Subcutaneous adipose tissue (tissue), 4 donors: ENCODE results near the gene IZUMO1. TPM values are rescaled to one million over a fixed set of nuclear protein-coding genes. Genes with fewer than 3 reads are reported as not detected.

Experiments used
- total RNA-seq, 4 donors: library from RNA; depleted of rRNA; stranded (reverse); fragments of >200 nt; gene quantifications; one replicate each; pipeline ENCODE4 v1.1.0, GENCODE V29; 2016
- TF ChIP-seq, protein P1 (sequence below): fragments of 450-650 bp; IDR thresholded peaks from one replicate; pipeline ENCODE4 v1.5.1; 2016; ENCODE audit warnings: low read depth, mild to moderate bottlenecking, control low read depth, antibody characterized with exemption, moderate library complexity

IZUMO1 gene
- total RNA-seq, 4 donors from 2014 or later, result 0.75 TPM; not detected in 3

DNA sequence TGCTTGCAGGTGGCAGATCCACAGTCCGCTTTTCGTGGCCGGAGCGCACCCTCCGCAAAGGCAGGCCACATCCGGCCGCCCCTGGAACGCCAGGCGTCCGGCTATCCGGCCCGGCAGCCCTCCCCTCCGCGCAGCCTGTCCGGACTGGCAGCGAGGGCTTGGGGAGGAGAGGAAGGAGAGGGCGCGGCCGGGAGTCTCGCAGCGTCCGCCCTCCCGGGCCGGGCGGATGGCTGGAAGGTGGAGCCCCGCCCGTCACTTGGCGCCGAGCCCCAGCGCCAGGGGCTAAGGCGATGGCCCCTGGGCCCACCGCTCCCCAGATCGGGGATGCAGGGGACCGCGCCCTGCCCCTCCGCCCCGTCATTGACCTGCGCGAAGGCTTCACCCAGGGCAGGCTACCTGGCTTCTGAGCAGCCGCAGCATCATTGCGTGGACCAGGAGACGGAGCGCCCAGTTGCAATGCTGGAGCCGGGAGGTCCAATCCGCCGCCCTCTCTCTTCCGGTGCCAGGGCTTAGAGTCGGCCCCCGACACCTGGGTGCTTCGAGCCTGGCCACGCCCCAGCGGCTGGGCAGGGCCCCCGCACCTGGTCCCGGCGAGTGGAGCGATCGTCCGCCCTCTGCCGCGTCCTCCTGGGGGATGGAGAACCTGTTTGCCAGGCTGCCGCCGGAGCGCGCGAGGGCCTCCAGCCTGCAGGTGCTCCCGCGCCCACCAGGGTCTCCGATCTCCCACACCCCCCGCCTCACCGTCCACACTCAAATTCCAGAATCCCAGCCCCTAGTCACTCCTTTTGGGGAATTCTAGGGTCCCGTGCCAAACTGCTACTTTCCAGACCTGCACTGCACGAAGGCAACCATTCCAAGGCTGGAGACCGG is 6.0 kb upstream of the IZUMO1 start, which contains the start of gene FUT1:
Gene FUT1 (minus strand): TSS at position 146 of the 870 bp plus-strand sequence. CDS start 1,360 bp downstream, outside the sequence.
- TF ChIP-seq, protein P1, sequence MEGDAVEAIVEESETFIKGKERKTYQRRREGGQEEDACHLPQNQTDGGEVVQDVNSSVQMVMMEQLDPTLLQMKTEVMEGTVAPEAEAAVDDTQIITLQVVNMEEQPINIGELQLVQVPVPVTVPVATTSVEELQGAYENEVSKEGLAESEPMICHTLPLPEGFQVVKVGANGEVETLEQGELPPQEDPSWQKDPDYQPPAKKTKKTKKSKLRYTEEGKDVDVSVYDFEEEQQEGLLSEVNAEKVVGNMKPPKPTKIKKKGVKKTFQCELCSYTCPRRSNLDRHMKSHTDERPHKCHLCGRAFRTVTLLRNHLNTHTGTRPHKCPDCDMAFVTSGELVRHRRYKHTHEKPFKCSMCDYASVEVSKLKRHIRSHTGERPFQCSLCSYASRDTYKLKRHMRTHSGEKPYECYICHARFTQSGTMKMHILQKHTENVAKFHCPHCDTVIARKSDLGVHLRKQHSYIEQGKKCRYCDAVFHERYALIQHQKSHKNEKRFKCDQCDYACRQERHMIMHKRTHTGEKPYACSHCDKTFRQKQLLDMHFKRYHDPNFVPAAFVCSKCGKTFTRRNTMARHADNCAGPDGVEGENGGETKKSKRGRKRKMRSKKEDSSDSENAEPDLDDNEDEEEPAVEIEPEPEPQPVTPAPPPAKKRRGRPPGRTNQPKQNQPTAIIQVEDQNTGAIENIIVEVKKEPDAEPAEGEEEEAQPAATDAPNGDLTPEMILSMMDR, result no peak

DNA sequence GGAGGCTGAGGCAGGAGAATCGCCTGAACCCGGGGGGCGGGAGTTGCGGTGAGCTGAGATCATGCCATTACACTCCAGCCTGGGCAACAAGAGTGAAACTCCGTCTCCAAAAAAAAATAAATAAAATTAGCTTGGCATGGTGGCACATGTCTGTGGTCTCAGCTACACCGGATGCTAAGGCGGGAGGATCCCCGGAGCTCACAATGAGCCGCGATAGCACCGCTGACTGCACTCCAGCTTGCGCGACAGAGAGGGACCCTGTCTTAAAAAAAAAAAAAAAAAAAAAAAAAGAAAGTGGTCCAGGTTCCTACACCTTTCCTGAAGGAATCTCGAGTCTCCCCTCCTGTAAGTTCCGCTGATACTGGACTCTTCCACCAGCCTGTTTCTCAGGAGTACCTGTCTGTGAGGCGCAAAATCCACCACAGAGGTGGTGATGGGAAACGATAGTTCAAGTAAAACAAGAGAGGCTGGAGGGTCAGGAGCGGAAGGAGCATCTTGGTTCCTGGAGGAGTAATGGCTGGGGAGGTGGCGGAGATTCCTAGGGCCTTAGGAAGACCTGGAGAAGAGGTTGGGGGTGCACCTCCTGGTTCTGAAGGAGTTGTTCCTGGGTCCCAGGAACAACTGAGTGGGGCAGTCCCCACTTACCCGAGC is 5.3 kb upstream of the IZUMO1 start:
- TF ChIP-seq, protein P1, result no peak

DNA sequence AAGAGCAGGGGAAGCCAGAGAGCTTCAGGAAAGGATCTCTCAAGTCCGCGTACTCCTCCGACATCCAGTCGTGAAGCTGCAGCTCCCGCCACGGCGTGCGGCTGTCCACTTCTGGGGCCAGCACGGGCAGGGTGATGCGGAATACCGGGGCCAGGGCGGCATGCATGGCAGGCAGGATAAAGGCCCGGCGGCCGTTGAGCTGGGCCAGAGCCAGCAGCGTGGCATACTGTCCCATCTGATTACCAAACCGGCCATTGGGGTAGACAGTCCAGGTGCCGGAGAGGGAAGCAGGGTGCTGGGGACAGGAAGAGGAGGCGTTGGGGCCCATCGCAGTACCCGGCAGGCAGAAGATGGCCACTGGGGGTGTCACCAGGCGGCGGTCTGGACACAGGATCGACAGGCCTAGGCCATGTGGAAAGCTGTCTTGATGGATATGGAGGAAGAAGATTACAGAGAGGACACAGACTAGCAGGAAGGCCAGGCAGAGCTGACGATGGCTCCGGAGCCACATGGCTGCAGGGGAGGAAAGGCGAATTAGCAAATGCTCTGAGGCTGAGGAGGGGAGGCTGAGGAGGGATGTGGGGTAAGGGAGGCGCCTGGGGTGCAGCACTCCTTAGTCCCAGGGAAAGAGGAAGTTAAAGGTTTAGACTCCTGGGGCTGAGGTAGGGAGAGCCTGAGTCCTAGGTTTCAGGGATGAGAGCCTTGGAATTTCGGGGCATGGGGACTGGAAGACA is 4.2 kb upstream of the IZUMO1 start:
- TF ChIP-seq, protein P1, result no peak

DNA sequence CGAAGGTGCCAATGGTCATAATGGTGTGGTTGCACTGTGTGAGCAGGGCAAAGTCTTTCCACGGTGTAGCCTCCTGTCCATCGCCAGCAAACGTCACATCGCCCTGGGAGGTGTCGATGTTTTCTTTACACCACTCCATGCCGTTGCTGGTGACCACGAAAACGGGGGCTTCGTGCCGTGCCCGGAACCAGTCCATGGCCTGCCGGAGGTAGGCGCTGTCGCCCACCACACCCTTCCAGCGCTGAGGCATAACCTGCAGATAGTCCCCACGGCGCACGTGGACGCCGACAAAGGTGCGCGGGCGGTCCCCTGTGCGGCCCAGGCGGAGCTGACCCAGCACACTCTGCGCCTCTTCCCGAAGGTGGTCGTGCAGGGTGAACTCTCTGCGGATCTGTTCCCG is 3.6 kb upstream of the IZUMO1 start:
- TF ChIP-seq, protein P1, result no peak

DNA sequence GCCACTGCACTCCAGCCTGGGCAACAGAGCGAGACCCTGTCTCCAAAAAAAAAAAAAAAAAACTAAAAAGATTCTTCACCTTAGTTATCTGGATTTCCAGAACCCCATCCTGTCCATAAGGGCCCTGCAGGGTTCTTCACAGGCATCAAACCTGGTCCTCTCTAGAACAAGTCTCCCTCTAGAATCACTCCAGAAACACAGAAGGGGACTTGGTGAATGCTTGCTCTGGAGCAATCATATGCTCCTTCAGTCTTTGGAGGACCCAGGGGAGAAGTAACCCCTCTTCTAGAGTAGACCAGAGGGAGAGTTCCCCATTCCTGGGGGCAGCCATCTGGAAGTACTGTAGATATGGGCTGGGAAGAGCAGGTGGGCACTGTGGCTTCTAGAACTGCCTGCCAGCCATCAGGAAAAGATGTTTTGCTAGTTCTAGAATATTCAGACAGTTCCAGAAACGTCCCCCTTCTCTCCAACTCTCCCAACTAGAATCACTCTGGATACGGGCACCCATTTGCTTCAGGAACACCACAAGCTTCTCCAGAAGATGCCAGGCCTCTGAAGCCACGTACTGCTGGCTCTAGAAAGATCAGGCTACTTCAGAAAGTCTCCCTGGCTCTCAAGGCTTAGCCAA is 3.0 kb upstream of the IZUMO1 start:
- TF ChIP-seq, protein P1, result no peak

DNA sequence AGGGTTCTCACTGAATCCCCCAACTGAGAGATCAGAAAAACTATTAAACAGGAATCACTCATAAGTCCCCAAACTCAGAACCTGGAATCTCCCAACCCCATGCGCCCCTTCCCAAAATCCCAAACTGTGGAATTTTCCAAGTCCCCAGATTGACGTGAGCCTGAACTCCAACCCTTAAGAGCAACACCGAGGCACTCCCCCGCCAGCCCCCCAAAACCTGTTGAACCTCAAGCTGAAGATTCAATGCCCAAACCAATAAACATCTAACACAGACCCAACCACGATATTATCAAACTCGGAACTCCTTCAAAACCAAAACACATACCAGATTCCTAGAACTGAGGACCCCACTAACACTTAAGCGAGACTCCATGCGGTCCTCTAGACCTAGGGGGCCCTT is 599 bp downstream of the IZUMO1 start:
- TF ChIP-seq, protein P1, result no peak
